Activated CD4-positive, alpha-beta T cell treated with anti-CD3 and anti-CD28 coated beads for 4 hours (primary cell): ENCODE data around the gene BCAN.
"Not testable (repeated sequence)": the region's sequence is repeated elsewhere in the genome, so short reads cannot be mapped to it uniquely, and the experiment has no call there.

Source experiments
- DNase-seq, 2 donors: peaks; one replicate each; pipeline ENCODE4 v3.0.0-alpha.2; 2020

BCAN gene

GRCh38 chr1:156641761-156642264 lies at the start of gene BCAN:
Gene BCAN (plus strand): TSS chr1:156642117. CDS start chr1:156646055, 3,938 bp downstream.
- DNase-seq: no peak

- DNase-seq: no peak
Observed at GRCh38 chr1:156592158-156592909, 49.6 kb upstream of the BCAN start.

- DNase-seq: no peak
Observed at GRCh38 chr1:156592910-156593660, 48.8 kb upstream of the BCAN start.

GRCh38 chr1:156593661-156593989 lies 48.3 kb upstream of the BCAN start:
- no peak for DNase-seq

GRCh38 chr1:156594190-156594589 lies 47.7 kb upstream of the BCAN start:
- no peak for DNase-seq

- DNase-seq: no peak
Observed at GRCh38 chr1:156595016-156595415, 46.9 kb upstream of the BCAN start.

GRCh38 chr1:156596426-156596825 lies 45.5 kb upstream of the BCAN start:
- no peak for DNase-seq

GRCh38 chr1:156598125-156598524 lies 43.8 kb upstream of the BCAN start:
- DNase-seq: no peak

GRCh38 chr1:156598731-156599432 lies 43.0 kb upstream of the BCAN start:
- no peak for DNase-seq

- DNase-seq: no peak
Observed at GRCh38 chr1:156599811-156600210, 42.1 kb upstream of the BCAN start.

- DNase-seq: no peak
Observed at GRCh38 chr1:156600733-156601121, 41.2 kb upstream of the BCAN start.

- DNase-seq: peak; percentile 76 to 77
Observed at GRCh38 chr1:156601122-156601830, 40.6 kb upstream of the BCAN start, which contains the start of gene GPATCH4. Gene GPATCH4 (minus strand): TSS chr1:156601479.

GRCh38 chr1:156601892-156602291 lies 40.0 kb upstream of the BCAN start:
- no peak for DNase-seq

- DNase-seq: no peak
Observed at GRCh38 chr1:156602557-156602993, 39.3 kb upstream of the BCAN start.

- not testable (repeated sequence) for DNase-seq
Observed at GRCh38 chr1:156607344-156607743, 34.6 kb upstream of the BCAN start.

GRCh38 chr1:156608036-156608674 lies 33.8 kb upstream of the BCAN start:
- DNase-seq: peak; percentile 60 to 72

- peak; percentile 59 to 63 for DNase-seq
Observed at GRCh38 chr1:156608981-156609380, 32.9 kb upstream of the BCAN start.

GRCh38 chr1:156610072-156610471 lies 31.8 kb upstream of the BCAN start:
- not testable (repeated sequence) for DNase-seq

GRCh38 chr1:156612666-156613065 lies 29.3 kb upstream of the BCAN start:
- DNase-seq: no peak

- no peak for DNase-seq
Observed at GRCh38 chr1:156615946-156616345, 26.0 kb upstream of the BCAN start.

GRCh38 chr1:156616463-156616862 lies 25.5 kb upstream of the BCAN start:
- no peak for DNase-seq
